ENCODE data around the gene TKFC.

TKFC gene

DNA sequence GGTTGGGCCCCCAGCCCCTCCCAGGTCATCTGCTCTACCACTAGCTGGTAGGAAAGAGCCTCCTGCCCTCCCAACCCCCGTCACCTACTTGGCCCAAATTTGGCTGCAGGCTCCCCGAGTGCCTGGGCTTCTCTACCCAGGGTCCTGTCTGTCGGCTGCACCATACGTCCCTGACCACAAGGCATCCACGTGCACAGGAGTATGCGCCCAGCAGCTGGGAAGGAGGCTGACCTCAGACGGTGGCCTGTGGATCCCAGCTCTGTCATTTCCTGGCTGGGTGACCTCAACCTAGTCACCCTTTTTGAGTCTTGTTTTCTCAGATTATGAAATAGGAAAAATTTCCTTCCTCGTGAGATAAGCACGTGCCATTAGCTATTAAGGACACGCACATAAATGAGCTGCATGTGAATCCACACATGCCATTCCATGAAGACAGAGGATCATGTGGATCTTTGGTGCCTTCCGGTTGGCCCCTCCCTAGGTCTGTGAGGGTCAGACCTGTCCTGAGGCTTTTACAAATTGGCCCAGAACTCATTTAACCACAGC is 15.0 kb downstream of the TKFC start:
- no peak for DNase-seq

DNA sequence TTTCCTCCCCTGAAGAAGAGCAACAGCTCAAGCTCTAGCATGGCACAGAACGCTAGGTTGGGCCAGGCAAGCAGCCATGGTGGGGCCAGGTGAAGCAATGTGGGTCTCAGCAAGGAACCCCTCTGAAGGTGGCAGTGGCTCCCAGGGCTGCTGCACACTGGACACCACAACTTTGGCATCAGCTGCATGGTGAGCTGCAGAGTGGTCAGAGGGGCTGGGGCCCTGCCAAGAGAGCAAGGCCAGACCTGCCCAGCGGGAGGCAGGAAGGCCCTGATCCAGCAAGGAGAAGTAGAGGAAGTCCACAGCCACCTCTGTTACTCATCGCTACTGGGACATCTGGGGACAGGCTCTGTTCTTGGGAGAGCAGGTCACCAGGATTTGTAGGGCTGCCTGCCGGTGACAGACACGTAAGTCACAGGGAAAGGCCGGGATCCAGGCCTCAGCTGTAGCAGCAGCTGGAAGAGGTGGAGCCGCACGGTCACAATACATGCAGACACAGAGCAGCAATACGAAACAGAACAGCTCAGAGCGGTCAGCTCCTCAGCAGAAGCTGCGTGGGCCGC is 16.2 kb downstream of the TKFC start:
- no peak for DNase-seq

DNA sequence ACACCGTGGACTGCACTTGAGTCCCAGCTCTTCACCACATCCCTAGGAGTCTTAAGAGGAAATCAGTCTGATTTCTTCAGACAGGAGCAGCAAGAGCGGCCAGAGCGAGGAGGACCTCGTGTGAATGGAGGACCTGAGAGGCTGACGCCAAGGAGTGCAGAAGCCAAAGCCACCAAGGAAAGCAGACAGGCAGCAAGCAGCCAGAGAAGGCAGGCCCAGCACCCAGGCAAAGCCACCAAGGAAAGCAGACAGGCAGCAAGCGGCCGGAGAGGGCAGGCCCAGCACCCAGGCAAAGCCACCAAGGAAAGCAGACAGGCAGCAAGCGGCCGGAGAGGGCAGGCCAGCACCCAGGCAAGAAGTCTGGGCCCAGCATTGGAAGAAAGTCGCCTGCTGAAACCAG is 16.9 kb downstream of the TKFC start:
- no peak for DNase-seq

DNA sequence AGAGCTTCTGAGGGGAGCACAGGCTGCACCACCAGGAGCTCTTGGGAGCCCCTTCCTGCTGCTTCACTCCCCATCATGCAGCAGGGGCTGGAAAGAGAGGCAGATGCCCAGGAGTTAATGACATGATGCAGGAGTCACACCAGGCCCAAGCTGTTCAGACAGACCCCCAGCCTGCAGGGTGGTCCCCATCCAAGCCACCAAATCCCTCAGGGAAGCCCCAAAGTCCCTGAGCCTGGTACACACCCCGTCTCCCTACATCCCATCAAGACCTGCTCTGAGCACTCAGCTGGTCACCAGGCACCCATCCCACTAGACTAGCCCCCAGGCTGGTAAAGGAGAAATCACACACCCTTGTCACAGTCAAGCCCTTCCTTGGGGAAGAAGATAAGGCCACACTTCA is 17.3 kb downstream of the TKFC start:
- DNase-seq, result no peak

DNA sequence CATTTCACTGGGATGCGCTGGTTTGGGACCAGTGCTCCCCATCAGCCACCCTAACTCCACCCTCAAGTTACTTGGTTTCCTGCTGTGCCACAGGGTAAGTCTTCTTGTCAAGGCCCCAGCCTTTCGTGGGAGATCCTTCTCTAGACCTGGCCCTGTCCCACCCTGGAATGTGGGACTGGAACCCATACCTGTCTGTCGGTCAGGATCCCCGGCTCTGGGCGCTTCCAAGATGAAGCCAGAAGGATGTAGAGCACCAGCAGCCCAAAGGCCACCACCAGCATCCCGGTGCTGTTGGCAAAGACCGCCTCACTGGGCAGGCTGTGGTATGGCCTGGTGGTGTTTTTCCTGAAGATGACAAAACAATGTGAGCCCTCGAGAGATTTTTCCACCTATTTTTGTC is 17.8 kb downstream of the TKFC start:
- no peak for DNase-seq

DNA sequence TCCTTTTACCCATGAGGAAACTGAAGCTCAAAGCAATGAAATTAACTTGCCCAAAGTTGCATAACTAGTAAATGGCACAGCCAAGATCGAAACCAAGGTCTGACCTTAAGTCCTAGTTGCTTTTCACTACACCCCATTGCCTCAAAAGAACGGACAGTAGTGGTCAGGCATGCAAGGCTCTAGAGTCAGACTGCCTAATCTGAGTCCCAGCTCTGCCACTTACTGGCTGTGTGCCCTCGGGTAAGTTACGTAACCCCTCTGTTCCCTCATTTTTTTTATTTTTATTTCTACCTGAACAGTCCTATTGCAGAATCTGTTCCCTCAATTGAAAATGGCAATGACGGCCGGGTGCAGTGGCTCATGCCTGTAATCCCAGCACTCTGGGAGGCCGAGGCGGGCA is 19.0 kb downstream of the TKFC start:
- no peak for DNase-seq

DNA sequence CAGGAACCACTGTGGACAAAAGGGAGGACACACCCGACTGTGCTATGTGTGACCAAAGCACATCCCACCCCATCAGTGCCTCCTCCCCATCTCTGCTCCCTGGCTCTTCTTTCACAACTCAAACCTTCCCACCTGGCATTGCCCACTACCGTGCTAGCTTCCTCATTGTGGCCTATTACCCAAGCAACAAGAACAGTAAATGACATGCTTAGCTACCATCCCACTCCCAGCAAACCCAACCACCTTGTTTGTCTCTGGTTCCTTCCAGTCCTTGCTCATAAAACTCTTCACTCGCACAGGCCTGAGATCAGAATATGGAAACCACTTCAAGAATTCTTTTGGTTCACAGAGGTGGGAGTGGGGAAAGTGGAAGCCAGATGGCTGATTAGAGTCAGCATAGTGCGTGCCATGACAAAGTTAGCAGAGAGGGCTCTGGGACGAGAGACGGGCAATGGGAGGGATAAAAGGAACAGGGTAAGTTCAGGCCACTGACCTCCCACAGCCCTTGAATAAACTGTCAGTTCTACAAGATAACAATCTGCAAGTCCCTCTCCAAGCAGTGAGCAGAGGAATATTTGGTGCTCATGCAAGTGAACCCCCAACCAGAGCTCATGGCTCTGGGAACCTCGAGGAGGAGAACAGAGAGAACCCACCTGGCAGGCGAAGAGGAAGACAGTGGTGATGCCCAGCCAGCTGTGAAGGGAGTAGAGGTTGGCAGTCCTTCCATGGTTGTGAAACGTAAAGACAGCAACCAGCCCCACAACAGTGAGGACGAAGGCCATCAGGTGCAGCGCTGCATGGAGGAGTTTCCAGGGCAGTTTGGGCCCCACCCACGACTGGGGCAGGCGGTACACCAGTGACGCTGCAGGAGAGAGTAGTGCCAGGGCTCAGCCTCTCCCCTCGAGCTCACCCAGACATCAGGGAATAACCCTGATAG is 20.4 kb downstream of the TKFC start:
- DNase-seq, result no peak

DNA sequence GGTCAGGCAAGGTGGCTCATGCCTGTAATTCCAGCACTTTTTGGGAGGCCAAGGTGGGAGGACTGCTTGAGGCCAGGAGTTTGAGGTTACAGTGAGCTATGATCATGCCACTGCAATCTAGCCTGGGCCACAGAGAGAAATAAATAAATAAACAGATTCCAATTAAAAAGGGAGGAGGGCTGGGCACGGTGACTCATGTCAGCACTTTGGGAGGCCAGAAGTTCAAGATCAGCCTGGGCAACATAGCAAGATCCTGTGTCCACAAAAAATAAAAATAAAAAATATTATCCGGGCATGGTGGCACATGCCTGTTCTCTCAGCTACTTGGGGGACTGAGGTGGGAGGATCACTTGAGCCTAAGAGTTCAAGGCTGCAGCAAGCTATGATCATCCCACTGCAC is 21.2 kb downstream of the TKFC start:
- no peak for DNase-seq

DNA sequence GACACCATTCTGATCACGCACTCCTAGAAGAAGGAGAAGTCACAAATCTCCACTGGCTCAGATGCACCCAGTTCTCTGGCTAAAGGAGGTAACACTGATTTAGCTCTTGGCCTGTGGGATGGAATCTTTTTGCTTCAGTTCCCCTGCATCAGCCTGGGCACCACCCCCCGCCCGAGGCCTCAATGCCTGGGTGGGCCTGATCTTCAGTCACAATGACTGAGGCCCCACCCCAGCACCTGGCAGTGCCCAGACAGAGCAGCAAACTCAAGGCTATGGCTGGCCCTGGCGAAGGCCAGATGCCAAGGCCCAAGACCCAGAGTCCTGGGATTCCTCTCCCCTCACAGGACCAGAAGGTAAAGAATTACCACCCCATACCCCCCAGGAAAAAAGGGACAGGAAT is 23.7 kb downstream of the TKFC start:
- DNase-seq, result no peak

DNA sequence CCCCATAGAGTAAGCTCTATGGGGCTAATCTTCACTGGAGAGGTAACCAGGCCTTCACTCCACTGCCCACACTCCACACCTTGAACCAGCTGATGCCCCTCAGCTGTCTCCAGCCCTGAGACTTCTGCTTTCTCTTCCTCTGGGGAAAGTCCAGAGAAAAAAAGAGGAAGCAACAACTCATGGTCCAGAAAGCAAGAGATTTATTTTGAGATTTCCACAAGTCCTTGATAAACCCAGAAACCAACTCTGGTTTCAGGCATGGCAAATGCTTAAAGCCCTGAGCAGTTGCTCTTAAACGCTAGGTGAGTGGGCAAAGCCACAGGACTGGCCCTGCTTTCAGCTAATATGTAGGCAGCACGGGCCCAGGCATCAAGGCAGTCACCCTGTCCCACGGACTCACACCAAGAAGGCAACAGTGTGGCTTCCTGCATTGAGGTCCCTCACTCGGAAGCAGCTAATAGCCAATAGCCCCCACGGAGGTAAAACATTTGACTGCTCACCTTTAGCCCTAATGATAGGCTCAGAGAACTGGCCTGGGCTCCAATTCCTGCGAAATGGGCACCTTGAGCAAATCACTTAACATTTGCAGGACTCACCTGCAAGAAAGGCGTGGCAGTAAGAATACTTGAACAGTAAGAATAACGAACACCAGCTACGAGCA is 24.3 kb downstream of the TKFC start:
- no peak for DNase-seq

DNA sequence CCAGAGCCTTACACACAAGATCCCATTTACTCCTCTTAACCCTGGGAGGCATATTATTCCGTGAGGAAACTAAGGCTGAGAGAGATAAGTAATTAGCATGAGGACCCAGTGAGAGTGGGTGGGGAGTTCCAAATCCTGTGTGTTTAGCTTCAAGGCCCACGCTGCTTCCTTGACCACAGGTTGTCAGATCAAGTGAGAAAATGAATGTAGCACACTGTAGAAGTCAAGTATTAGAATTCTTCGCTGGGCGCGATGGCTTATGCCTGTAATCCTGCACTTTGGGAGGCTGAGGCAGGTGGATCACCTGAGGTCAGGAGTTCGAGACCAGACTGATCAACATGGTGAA is 24.8 kb downstream of the TKFC start:
- DNase-seq, result no peak

DNA sequence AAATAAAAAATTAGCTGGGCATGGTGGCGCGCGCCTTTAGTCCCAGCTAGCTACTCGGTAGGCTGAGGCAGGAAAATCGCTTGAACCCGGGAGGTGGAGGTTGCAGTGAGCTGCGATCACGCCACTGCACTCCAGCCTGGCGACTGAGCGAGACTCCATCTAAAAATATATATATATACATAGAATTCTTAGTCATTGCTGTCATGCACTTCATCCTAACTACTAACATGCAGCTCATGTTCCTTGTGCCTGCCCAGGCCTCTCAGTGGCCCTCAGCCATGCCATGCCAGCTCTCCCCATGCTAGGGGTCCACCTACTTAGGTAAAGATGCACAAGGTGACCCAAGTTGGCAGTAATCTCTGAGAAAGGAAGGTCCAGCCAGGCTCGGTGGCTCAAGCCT is 25.5 kb downstream of the TKFC start:
- no peak for DNase-seq

DNA sequence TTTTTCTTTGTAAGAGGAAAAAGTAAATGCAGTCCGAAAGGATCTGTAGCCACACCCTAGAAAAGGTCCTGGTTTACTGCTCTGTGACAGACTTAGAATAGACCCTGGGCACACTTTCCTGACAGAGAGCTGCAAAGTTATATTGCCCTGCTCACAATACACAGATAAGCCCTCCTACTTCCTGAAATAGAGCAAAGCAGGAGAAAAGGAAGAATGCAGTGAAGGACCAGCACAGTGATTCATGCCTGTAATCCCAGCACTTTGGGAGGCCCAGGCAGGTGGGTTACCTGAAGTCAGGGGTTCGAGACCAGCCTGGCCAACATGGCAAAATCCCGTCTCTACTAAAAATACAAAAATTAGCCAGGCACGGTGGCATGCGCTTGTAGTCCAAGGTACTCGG is 26.5 kb downstream of the TKFC start:
- no peak for DNase-seq

DNA sequence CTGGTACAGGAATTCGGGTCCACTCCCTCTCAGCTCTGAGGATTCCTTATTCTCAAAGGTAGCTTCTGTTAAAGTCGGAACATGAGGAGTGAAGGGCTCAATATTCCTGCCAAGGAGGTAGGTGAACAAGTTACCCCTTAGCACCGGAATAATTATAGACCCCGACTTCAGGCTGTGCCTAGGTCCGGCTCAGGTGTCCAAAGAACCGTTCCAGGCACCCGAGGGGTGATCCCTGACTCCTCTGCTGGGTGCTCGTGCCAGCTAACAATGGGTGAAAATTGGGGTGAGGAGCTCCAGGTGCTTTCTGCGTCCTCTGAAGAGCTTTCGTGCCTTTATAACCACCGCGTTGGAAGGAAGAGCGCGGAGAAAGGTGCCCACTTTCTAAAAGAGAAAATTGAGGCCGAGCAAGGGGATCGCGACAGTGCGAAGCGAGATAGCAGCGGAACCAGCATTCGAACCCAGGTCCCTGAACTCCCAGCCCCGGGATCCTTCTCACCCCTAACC is 28.3 kb downstream of the TKFC start:
- DNase-seq, result no peak

DNA sequence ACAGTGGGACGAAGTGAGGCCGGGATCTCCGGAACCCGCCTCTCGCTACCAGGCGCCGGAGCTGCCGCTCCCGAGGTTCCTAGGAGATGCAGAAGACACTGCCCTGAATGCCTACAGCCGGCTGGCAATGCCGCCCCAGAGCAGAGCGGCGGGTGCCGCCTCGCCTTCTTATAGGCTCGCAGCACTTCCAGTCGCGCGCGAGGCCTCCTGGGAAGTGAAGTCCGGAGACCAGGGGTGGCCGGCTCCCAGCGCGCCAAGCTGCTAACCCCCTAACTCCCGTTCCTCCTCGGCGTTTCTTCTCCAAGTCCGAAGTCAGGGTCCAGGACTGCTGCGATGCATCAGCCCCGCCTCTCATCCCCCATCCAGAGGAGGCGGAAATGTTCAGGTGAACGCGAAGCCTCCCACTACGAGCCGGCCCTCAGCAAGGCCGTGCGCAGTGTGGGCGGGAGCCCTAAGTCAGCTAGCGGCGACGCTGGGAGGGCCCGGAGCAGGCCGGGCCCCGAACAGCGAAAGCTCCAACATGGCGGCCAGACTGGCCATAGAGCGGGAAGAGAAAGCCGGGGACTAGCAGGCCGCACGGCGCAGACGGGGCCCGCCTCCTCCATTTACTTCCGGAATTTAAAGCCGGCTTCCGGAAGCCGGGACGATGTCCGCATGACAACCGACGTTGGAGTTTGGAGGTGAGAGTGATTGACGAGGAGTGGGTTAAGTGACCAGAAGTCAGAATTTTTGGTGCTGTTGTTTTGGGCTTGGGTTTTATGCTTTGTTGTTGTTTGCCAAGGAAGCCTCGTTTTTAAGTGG is 28.9 kb downstream of the TKFC start, which contains the start of the genes CYB561A3 and TMEM138:
Gene CYB561A3 (minus strand): TSS at position 142 of the 801 bp plus-strand sequence. CDS start 5,169 bp downstream, outside the sequence.
Gene TMEM138 (plus strand): TSS at position 634 of the 801 bp plus-strand sequence. CDS start 2,017 bp downstream, outside the sequence.
- peak; percentile 85 to 86 for DNase-seq

DNA sequence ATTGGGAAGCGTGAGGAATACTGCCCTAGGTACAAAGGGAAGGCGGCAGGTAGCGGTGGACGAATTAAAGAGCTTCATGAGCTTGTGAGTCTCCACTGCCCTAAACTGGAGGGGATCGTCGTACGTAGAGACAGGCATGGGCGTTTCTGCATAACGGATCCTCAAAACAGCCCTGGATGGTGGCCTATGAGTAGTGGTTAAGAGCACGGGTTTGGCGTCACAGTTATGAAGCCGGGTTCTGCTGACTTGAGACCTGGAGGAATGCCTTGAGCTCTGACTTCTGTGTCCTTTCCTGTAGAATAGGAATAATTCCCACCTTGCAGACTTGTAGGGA is 29.5 kb downstream of the TKFC start:
- peak; percentile 14 to 19 for DNase-seq

DNA sequence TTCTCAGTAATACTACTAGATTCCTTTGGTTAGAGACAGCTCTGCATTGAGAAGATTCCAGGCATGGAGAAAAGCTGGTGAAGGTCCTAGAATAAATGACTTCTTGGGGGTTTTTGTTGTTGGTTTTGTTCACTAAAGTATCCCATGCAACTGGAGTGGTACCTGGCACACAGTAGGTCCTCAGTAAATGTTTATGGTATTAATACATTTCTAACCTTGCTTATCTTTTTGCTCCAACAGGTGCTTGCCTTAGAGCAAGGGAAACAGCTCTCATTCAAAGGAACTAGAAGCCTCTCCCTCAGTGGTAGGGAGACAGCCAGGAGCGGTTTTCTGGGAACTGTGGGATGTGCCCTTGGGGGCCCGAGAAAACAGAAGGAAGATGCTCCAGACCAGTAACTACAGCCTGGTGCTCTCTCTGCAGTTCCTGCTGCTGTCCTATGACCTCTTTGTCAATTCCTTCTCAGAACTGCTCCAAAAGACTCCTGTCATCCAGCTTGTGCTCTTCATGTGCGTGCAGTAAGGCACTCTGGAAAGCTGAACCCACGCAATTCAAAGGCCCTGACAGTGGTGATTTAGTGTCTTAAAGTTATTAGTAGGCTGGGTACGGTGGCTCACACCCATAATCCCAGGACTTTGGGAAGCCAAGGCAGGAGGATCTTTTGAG is 31.1 kb downstream of the TKFC start:
- no peak for DNase-seq

DNA sequence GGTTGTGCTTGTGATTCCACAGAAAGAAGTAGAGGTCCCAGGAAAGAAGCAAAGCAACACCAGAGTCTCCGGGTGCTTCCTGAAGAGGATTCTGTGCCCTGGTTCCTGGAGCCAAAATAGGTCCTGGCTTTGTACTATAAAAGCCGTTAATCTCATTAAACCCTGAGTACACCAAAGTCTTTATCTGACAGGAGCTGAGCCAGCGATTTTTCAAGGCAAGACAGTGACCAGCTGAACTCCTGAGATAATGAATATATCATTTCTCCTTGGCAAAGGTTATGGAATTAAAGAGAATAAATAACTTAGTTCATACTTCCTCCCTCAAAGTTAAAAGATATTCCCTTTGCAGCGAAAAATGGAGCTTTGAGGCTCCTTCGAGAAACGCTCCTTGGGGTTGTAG is 34.4 kb downstream of the TKFC start:
- no peak for DNase-seq

DNA sequence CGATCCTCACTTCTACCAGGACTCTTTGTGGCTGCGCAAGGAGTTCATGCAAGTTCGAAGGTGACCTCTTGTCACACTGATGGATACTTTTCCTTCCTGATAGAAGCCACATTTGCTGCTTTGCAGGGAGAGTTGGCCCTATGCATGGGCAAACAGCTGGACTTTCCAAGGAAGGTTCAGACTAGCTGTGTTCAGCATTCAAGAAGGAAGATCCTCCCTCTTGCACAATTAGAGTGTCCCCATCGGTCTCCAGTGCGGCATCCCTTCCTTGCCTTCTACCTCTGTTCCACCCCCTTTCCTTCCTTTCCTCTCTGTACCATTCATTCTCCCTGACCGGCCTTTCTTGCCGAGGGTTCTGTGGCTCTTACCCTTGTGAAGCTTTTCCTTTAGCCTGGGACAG is 35.6 kb downstream of the TKFC start:
- no peak for DNase-seq

DNA sequence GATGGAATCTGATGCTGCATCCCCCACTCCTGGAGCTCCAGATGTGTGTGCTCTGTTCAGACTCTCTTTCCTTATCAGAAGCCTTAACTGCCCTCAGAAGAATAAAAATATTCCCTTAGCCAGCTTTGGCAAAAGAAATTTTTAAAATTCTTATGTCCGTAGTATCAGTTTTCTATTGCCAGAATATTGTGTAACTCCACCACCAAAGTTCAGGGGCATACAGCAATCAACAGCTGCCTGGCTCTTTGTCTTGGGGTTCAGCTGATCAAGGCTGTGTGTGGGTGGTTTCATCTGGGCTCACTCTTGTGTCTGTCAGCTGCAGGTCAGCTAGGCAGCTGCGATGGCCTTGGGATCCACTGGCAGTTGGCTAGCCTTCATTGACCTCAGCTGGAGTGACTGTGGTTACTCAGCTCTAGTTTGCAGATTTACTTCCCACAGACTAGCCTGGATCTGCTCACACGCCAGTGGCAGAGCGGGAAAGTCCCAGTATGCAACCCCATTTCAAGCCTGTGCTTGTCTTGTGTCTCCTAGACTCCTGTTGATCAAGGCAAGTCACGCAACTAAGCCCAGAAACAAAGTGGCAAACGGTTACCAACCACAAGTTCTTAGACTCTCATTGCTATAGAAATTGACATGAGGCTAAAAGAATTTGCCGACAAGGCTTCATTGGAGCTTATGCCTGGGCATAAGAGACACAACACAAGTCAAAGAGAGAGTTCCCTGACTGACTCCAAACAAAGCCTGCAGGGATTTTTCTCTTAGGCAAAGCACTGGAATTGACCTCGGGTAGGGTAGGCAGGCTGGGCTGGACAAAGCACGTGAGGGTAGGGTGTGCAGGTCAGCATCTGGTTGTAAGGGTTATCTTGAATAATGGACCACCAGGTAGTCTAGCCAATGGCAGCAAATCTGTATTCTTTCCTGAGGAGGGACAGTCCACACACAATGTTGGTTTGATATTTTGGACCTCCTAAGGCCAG is 36.6 kb downstream of the TKFC start:
- DNase-seq, result no peak

Measured in stimulated activated CD4-positive, alpha-beta T cell treated with anti-CD3 and anti-CD28 coated beads, Interleukin-2, amount 100 ng/mL, for 48 hours (primary cell).